CD14-positive monocyte (primary cell): ENCODE measurements around the gene DISP1. TPM values are rescaled to one million over a fixed set of nuclear protein-coding genes. Genes with fewer than 3 reads are reported as not detected.
"Not testable (repeated sequence)": the region's sequence is repeated elsewhere in the genome, so short reads cannot be mapped to it uniquely, and the experiment has no call there.

Source experiments
- DNase-seq, 3 donors: peaks; one replicate each; pipeline ENCODE4 v3.0.0-alpha.2; 2011 to 2022
- H2AFZ ChIP-seq: 2 replicates; pipeline ENCODE4 v1.6.0; 2012; ENCODE audit warnings: mild to moderate bottlenecking, low read depth, low read length, inconsistent platforms; ENCODE audit not compliant: insufficient read depth, poor library complexity, severe bottlenecking
- H3K27ac ChIP-seq, 2 donors: 1 replicate in 1 of 2; 2 replicates in 1 of 2; pipeline ENCODE4 v1.5.1; 2012 to 2013; ENCODE audit warnings: low read length in 2 of 2, control low read depth in 1 of 2, inconsistent platforms in 1 of 2, low read depth in 1 of 2, mild to moderate bottlenecking in 1 of 2
- H3K27me3 ChIP-seq, 2 donors: one replicate each; pipeline versions ENCODE4 v1.6.0 to v1.6.1; 2011 to 2013; ENCODE audit warnings: low read length in 2 of 2; ENCODE audit not compliant: control insufficient read depth in 2 of 2, insufficient read depth in 2 of 2
- H3K36me3 ChIP-seq, 2 donors: replicated peaks in 1 of 2; 1 replicate in 1 of 2; 2 replicates in 1 of 2; pipeline versions ENCODE4 v1.5.1 to v1.6.1; 2012 to 2013; ENCODE audit warnings: low read length in 2 of 2, control low read depth in 1 of 2, inconsistent platforms in 1 of 2, mild to moderate bottlenecking in 1 of 2; ENCODE audit not compliant: insufficient read depth in 2 of 2, control insufficient read depth in 1 of 2
- H3K4me1 ChIP-seq, 2 donors: 1 replicate in 1 of 2; 2 replicates in 1 of 2; pipeline versions ENCODE4 v1.5.1 to v1.6.1; 2012 to 2013; ENCODE audit warnings: low read length in 2 of 2, control low read depth in 1 of 2, inconsistent platforms in 1 of 2, mild to moderate bottlenecking in 1 of 2, moderate library complexity in 1 of 2; ENCODE audit not compliant: insufficient read depth in 2 of 2, control insufficient read depth in 1 of 2
- H3K4me2 ChIP-seq: replicated peaks from 2 replicates; pipeline ENCODE3; 2012; ENCODE audit warnings: low read length, moderate library complexity, mild to moderate bottlenecking; ENCODE audit not compliant: poor library complexity, severe bottlenecking; ENCODE audit errors: extremely low read depth
- H3K4me3 ChIP-seq, 3 experiments: fragments of 200-600 bp in 1 of 3; sonication (generic) in 1 of 3; replicated peaks in 1 of 3; 1 replicate in 2 of 3; 2 replicates in 1 of 3; pipeline ENCODE4 v1.5.1; 2011 to 2013; ENCODE audit warnings: low read length in 3 of 3, mild to moderate bottlenecking in 3 of 3, control low read depth in 2 of 3, low read depth in 2 of 3, inconsistent platforms in 1 of 3, moderate library complexity in 1 of 3
- H3K79me2 ChIP-seq: 2 replicates; pipeline ENCODE4 v1.6.0; 2012; ENCODE audit warnings: mild to moderate bottlenecking, control low read depth, inconsistent platforms, low read length, moderate library complexity; ENCODE audit not compliant: insufficient read depth
- H3K9ac ChIP-seq: 2 replicates; pipeline ENCODE4 v1.6.0; 2017; ENCODE audit warnings: low read length, mild to moderate bottlenecking; ENCODE audit not compliant: insufficient read depth, poor library complexity, severe bottlenecking
- H3K9me3 ChIP-seq, 2 donors: replicated peaks in 1 of 2; 1 replicate in 1 of 2; 2 replicates in 1 of 2; pipeline versions ENCODE4 v1.5.1 to v1.6.1; 2012 to 2013; ENCODE audit warnings: low read length in 2 of 2, control low read depth in 1 of 2; ENCODE audit not compliant: control insufficient read depth in 1 of 2, insufficient read depth in 1 of 2
- H4K20me1 ChIP-seq: 2 replicates; pipeline ENCODE4 v1.6.0; 2012; ENCODE audit warnings: mild to moderate bottlenecking, low read length, control low read depth, moderate library complexity; ENCODE audit not compliant: insufficient read depth
- H3K27ac Mint-ChIP-seq, 7 donors: one replicate each; pipeline ENCODE4 v1.8.0; 2020; ENCODE audit warnings: mild to moderate bottlenecking in 7 of 7, mixed read lengths in 7 of 7, moderate library complexity in 6 of 7, inconsistent platforms in 2 of 7
- H3K27me3 Mint-ChIP-seq, 3 donors: one replicate each; pipeline ENCODE4 v1.8.0; 2021 to 2022; ENCODE audit warnings: low read depth in 3 of 3, mild to moderate bottlenecking in 3 of 3, mixed read lengths in 3 of 3, moderate library complexity in 3 of 3, inconsistent platforms in 1 of 3
- H3K36me3 Mint-ChIP-seq, 2 donors: one replicate each; pipeline ENCODE4 v1.8.0; 2020; ENCODE audit warnings: mixed read lengths in 2 of 2, inconsistent platforms in 1 of 2, mild to moderate bottlenecking in 1 of 2
- H3K4me1 Mint-ChIP-seq: one replicate; pipeline ENCODE4 v1.8.0; 2020; ENCODE audit warnings: mild to moderate bottlenecking, mixed read lengths
- H3K4me3 Mint-ChIP-seq, 2 donors: one replicate each; pipeline ENCODE4 v1.8.0; 2020; ENCODE audit warnings: mild to moderate bottlenecking in 2 of 2, mixed read lengths in 2 of 2, moderate library complexity in 1 of 2
- H3K9me3 Mint-ChIP-seq, 7 donors: one replicate each; pipeline ENCODE4 v1.8.0; 2020 to 2022; ENCODE audit warnings: mixed read lengths in 7 of 7, mild to moderate bottlenecking in 6 of 7, moderate library complexity in 6 of 7, inconsistent platforms in 2 of 7
- CTCF ChIP-seq: fragments of 200-600 bp; IDR thresholded peaks from one replicate; pipeline ENCODE4 v1.8.0; 2022; ENCODE audit warnings: antibody characterized with exemption, mild to moderate bottlenecking
- intact Hi-C, 2 donors: fragments of 100-400 bp; cut with micrococcal nuclease; formaldehyde crosslinking; loops; one replicate each; pipeline versions ENCODE4 v1.15.0 to v1.15.1; 2023
- polyA plus RNA-seq, 3 donors: library from polyadenylated mRNA; depleted of rRNA in 1 of 3; unstranded in 2 of 3; stranded (reverse) in 1 of 3; fragments of 300-500 nt in 2 of 3; fragments of >200 nt in 1 of 3; fragmentation: Illumina TruSeq in 2 of 3; gene quantifications; 1 replicate in 2 of 3; 2 replicates in 1 of 3; pipeline ENCODE4 v1.2.3, GENCODE V29; 2012 to 2021

The DISP1 gene
- polyA plus RNA-seq, 3 donors, result 0.34 to 2.1 (median 0.61) TPM

GRCh38 chr1:222845763-222846162 is 30.9 kb downstream of the DISP1 start:
- H3K36me3 Mint-ChIP-seq, result no peaks in the 10 kb centered on the region
- H3K27ac ChIP-seq, result no peak overlapping the region

GRCh38 chr1:222850550-222850949 is 35.7 kb downstream of the DISP1 start:
- H3K4me1 ChIP-seq, H3K27ac Mint-ChIP-seq, H3K27me3 Mint-ChIP-seq, H3K4me3 Mint-ChIP-seq, H3K4me1 Mint-ChIP-seq, H3K9me3 ChIP-seq, intact Hi-C loops, H3K27ac ChIP-seq, H3K9ac ChIP-seq, H2AFZ ChIP-seq, H3K36me3 ChIP-seq, H3K4me2 ChIP-seq, DNase-seq, H3K36me3 Mint-ChIP-seq, H3K79me2 ChIP-seq, H3K9me3 Mint-ChIP-seq, H4K20me1 ChIP-seq, H3K4me3 ChIP-seq, H3K27me3 ChIP-seq: not testable (repeated sequence)

More at GRCh38 chr1:222845763-222846162, 30.9 kb downstream of the DISP1 start:
- H3K4me3 Mint-ChIP-seq, result no peak overlapping the region
- no peaks in the 10 kb centered on the region for H3K4me1 Mint-ChIP-seq
- no peaks in the 10 kb centered on the region for H3K9me3 Mint-ChIP-seq
- H3K27ac Mint-ChIP-seq, result no peak overlapping the region
- no peak for DNase-seq
- no peak overlapping the region for H2AFZ ChIP-seq
- no peaks in the 10 kb centered on the region for H3K27me3 Mint-ChIP-seq
- H3K4me1 ChIP-seq, result no peaks in the 10 kb centered on the region
- H3K36me3 ChIP-seq, result no peaks in the 10 kb centered on the region
- TF ChIP-seq CTCF, result no peak
- H3K9ac ChIP-seq, result no peak overlapping the region
- intact Hi-C loops, result no loop called here
- H4K20me1 ChIP-seq, result no peaks in the 10 kb centered on the region
- no peaks in the 10 kb centered on the region for H3K27me3 ChIP-seq
- H3K79me2 ChIP-seq, result no peaks in the 10 kb centered on the region
- H3K9me3 ChIP-seq, result no peaks in the 10 kb centered on the region
- H3K4me2 ChIP-seq, result no peak overlapping the region
- no peak overlapping the region for H3K4me3 ChIP-seq
